Measurements from ENCODE around the gene RSL24D1.

DNA sequence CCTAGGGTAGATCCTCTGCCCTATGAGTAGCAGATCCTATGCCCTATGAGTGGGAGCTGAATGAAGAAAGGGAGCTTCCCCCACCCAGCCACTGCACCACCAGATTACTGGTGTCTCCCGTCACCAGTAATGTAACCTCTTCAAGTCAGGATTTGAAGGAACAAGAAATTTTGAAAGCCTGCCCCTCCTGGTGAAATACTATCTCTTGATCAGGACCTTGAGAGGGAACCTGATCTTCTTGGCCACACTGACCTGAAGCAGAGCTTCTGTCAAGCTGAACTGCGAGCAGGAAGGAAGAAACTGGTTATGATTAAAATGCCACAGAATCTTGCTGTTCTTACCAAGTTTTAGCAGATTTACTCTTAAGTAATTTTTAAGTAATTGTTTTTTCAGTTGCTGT, 62.8 kb downstream of the RSL24D1 start:
- TF ChIP-seq SIN3A (IDR thresholded peaks at IDR 0.05; ENCODE audit: borderline replicate concordance, insufficient read depth, low read length) (no peak), TAF1 (IDR thresholded peaks at IDR 0.05; ENCODE audit: borderline replicate concordance, insufficient read depth, low read length) (no peak), POLR2AphosphoS5 (IDR thresholded peaks at IDR 0.05; ENCODE audit: low read depth, low read length) (no peak)
- TF ChIP-seq, protein P1, sequence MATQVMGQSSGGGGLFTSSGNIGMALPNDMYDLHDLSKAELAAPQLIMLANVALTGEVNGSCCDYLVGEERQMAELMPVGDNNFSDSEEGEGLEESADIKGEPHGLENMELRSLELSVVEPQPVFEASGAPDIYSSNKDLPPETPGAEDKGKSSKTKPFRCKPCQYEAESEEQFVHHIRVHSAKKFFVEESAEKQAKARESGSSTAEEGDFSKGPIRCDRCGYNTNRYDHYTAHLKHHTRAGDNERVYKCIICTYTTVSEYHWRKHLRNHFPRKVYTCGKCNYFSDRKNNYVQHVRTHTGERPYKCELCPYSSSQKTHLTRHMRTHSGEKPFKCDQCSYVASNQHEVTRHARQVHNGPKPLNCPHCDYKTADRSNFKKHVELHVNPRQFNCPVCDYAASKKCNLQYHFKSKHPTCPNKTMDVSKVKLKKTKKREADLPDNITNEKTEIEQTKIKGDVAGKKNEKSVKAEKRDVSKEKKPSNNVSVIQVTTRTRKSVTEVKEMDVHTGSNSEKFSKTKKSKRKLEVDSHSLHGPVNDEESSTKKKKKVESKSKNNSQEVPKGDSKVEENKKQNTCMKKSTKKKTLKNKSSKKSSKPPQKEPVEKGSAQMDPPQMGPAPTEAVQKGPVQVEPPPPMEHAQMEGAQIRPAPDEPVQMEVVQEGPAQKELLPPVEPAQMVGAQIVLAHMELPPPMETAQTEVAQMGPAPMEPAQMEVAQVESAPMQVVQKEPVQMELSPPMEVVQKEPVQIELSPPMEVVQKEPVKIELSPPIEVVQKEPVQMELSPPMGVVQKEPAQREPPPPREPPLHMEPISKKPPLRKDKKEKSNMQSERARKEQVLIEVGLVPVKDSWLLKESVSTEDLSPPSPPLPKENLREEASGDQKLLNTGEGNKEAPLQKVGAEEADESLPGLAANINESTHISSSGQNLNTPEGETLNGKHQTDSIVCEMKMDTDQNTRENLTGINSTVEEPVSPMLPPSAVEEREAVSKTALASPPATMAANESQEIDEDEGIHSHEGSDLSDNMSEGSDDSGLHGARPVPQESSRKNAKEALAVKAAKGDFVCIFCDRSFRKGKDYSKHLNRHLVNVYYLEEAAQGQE (IDR thresholded peaks at IDR 0.05; ENCODE audit: insufficient read depth in 1 of 2, low read depth in 2 of 2, low read length in 2 of 2) = no peak

Measured in PFSK-1 (cell line).